H1 (cell line): ENCODE results near the gene VWA5A. TPM values are rescaled to one million over a fixed set of nuclear protein-coding genes. Genes with fewer than 3 reads are reported as not detected.

ENCODE experiments used
- CTCF ChIA-PET: fragments of 300-600 bp; sonication (Branson Sonifier 250); formaldehyde crosslinking; loops from one replicate; lab custom pipeline; 2021; ENCODE audit not compliant: partially characterized antibody; lab: Charles Lee
- POLR2A ChIA-PET: fragments of 300-600 bp; sonication (Branson Sonifier 250); formaldehyde crosslinking; loops from one replicate; lab custom pipeline; 2021; ENCODE audit warnings: inconsistent platforms; ENCODE audit not compliant: partially characterized antibody; lab: Charles Lee
- DNase-seq, 2 experiments: peaks; one replicate each; pipeline versions ENCODE4 v3.0.0 to v3.0.0-alpha.2; 2010 to 2022; ENCODE audit warnings: low spot score in 2 of 2, low read depth in 1 of 2, mixed read lengths in 1 of 2
- FAIRE-seq: peaks from 2 replicates; lab custom pipeline; 2011; peaks lifted over from hg19 to GRCh38; lab: Jason Lieb, UNC
- H2AFZ ChIP-seq: 2 replicates; pipeline ENCODE4 v1.8.1; 2012; ENCODE audit warnings: low read length, inconsistent platforms
- H2AK5ac ChIP-seq: 2 replicates; pipeline ENCODE4 v1.6.1; 2013; ENCODE audit warnings: low read depth, low read length
- H2BK120ac ChIP-seq: replicated peaks from 2 replicates; pipeline ENCODE3; 2013; ENCODE audit warnings: low read depth, low read length, inconsistent platforms
- H2BK12ac ChIP-seq: 2 replicates; pipeline ENCODE4 v1.6.1; 2013; ENCODE audit warnings: low read depth, low read length
- H2BK15ac ChIP-seq: 2 replicates; pipeline ENCODE4 v1.6.1; 2013; ENCODE audit warnings: low read length
- H2BK20ac ChIP-seq: 2 replicates; pipeline ENCODE4 v1.6.1; 2013; ENCODE audit warnings: low read length
- H2BK5ac ChIP-seq: 2 replicates; pipeline ENCODE4 v1.6.1; 2013; ENCODE audit warnings: low read depth, low read length
- H3K14ac ChIP-seq: 2 replicates; pipeline ENCODE4 v1.6.1; 2013; ENCODE audit warnings: inconsistent platforms; ENCODE audit not compliant: insufficient read length
- H3K18ac ChIP-seq: 2 replicates; pipeline ENCODE4 v1.6.1; 2013; ENCODE audit warnings: low read length; ENCODE audit errors: extremely low read depth
- H3K23ac ChIP-seq: 2 replicates; pipeline ENCODE4 v1.6.1; 2013; ENCODE audit warnings: inconsistent platforms; ENCODE audit not compliant: insufficient read length
- H3K23me2 ChIP-seq: 2 replicates; pipeline ENCODE4 v1.6.1; 2013; ENCODE audit warnings: low read depth, low read length
- H3K27ac ChIP-seq: 2 replicates; pipeline ENCODE4 v1.6.1; 2011; ENCODE audit warnings: low read depth, low read length, inconsistent platforms
- H3K27me3 ChIP-seq, 4 experiments: replicated peaks in 1 of 4; 1 replicate in 1 of 4; 2 replicates in 3 of 4; pipeline versions ENCODE4 v1.6.1 to v1.8.1; 2011 to 2013; ENCODE audit warnings: low read length in 3 of 4, mild to moderate bottlenecking in 3 of 4, inconsistent platforms in 2 of 4, mixed read lengths in 2 of 4, moderate library complexity in 1 of 4; ENCODE audit not compliant: control insufficient read depth in 3 of 4, insufficient read depth in 3 of 4; ENCODE audit errors: extremely low read depth in 1 of 4
- H3K36me3 ChIP-seq, 4 experiments: 2 replicates each; pipeline versions ENCODE4 v1.6.1 to v1.8.1; 2011 to 2013; ENCODE audit warnings: mild to moderate bottlenecking in 4 of 4, low read length in 3 of 4, moderate library complexity in 2 of 4, control low read depth in 1 of 4, inconsistent platforms in 1 of 4; ENCODE audit not compliant: insufficient read depth in 4 of 4, control insufficient read depth in 2 of 4
- H3K4ac ChIP-seq: replicated peaks from 2 replicates; pipeline ENCODE3; 2013; ENCODE audit warnings: low read length, low read depth, mixed read lengths, inconsistent platforms; ENCODE audit not compliant: insufficient read length
- H3K4me1 ChIP-seq, 4 experiments: replicated peaks in 1 of 4; 1 replicate in 1 of 4; 2 replicates in 3 of 4; pipeline versions ENCODE4 v1.6.1 to v1.8.1; 2011 to 2013; ENCODE audit warnings: low read length in 3 of 4, inconsistent platforms in 2 of 4, mixed read lengths in 1 of 4; ENCODE audit not compliant: insufficient read depth in 4 of 4, control insufficient read depth in 3 of 4
- H3K4me2 ChIP-seq, 2 experiments: 2 replicates each; pipeline versions ENCODE4 v1.6.1 to v1.8.1; 2011 to 2013; ENCODE audit warnings: low read depth in 2 of 2, low read length in 2 of 2, control low read depth in 1 of 2, inconsistent platforms in 1 of 2, mild to moderate bottlenecking in 1 of 2; ENCODE audit not compliant: insufficient read depth in 1 of 2
- H3K4me3 ChIP-seq, 4 experiments: fragments of 200-600, 300-600 bp in 1 of 4; sonication (generic), shearing (Covaris generic), sonication (Bioruptor Twin) in 1 of 4; 2 replicates each; pipeline versions ENCODE4 v1.5.1 to v1.8.1; 2011 to 2016; ENCODE audit warnings: low read length in 4 of 4, low read depth in 3 of 4, control low read depth in 2 of 4, inconsistent platforms in 2 of 4, mild to moderate bottlenecking in 2 of 4, mixed read lengths in 1 of 4, moderate library complexity in 1 of 4; ENCODE audit not compliant: insufficient read depth in 2 of 4; ENCODE audit errors: extremely low read depth in 1 of 4
- H3K56ac ChIP-seq: replicated peaks from 2 replicates; pipeline ENCODE3; 2013; ENCODE audit warnings: low read depth, mild to moderate bottlenecking, mixed read lengths, low read length, inconsistent platforms; ENCODE audit not compliant: insufficient read length
- H3K79me1 ChIP-seq: 2 replicates; pipeline ENCODE4 v1.6.1; 2013; ENCODE audit warnings: low read depth, low read length, control low read depth
- H3K79me2 ChIP-seq, 2 experiments: 2 replicates each; pipeline versions ENCODE4 v1.6.1 to v1.8.1; 2012 to 2013; ENCODE audit warnings: low read length in 2 of 2, mild to moderate bottlenecking in 2 of 2, inconsistent platforms in 1 of 2; ENCODE audit not compliant: insufficient read depth in 2 of 2, control insufficient read depth in 1 of 2
- H3K9ac ChIP-seq, 4 experiments: replicated peaks in 1 of 4; 1 replicate in 1 of 4; 2 replicates in 3 of 4; pipeline versions ENCODE4 v1.6.1 to v1.8.1; 2011 to 2013; ENCODE audit warnings: low read depth in 3 of 4, low read length in 3 of 4, control low read depth in 2 of 4, mild to moderate bottlenecking in 2 of 4, moderate library complexity in 2 of 4, inconsistent platforms in 1 of 4; ENCODE audit errors: extremely low read depth in 1 of 4
- H3K9me3 ChIP-seq, 2 experiments: 2 replicates each; pipeline versions ENCODE4 v1.6.1 to v1.8.1; 2012 to 2013; ENCODE audit warnings: mild to moderate bottlenecking in 2 of 2, moderate library complexity in 2 of 2, control low read depth in 1 of 2, inconsistent platforms in 1 of 2, low read depth in 1 of 2, low read length in 1 of 2, mixed read lengths in 1 of 2; ENCODE audit not compliant: insufficient read depth in 2 of 2
- H4K20me1 ChIP-seq, 2 experiments: replicated peaks in 1 of 2; 2 replicates each; pipeline versions ENCODE3 to v1.8.1; 2011 to 2013; ENCODE audit warnings: inconsistent platforms in 2 of 2, low read length in 2 of 2, mild to moderate bottlenecking in 1 of 2; ENCODE audit not compliant: insufficient read depth in 2 of 2, control insufficient read depth in 1 of 2
- H4K5ac ChIP-seq: 2 replicates; pipeline ENCODE4 v1.6.1; 2013; ENCODE audit warnings: low read length, low read depth, mixed read lengths, inconsistent platforms; ENCODE audit not compliant: insufficient read length
- H4K8ac ChIP-seq: 2 replicates; pipeline ENCODE4 v1.8.0; 2013; ENCODE audit warnings: mild to moderate bottlenecking, moderate library complexity, low read length, inconsistent platforms; ENCODE audit not compliant: insufficient read depth; ENCODE audit errors: extremely low read depth
- H4K91ac ChIP-seq: replicated peaks from 2 replicates; pipeline ENCODE3; 2013; ENCODE audit warnings: low read length, mixed read lengths, inconsistent platforms; ENCODE audit not compliant: insufficient read length
- BCL11A ChIP-seq, 2 experiments: IDR thresholded peaks; one replicate each; pipeline ENCODE4 v1.6.1; 2011; ENCODE audit warnings: low read depth in 2 of 2, low read length in 2 of 2, mild to moderate bottlenecking in 2 of 2
- CHD2 ChIP-seq: IDR thresholded peaks from 2 replicates; pipeline ENCODE4 v1.6.1; 2012; ENCODE audit warnings: low read length, improper control_type of control experiment
- CTBP2 ChIP-seq: IDR thresholded peaks from 2 replicates; pipeline ENCODE4 v1.7.0; 2011; ENCODE audit warnings: borderline replicate concordance, mild to moderate bottlenecking, moderate library complexity, mixed read lengths, low read length; ENCODE audit not compliant: insufficient read depth, insufficient read length
- GTF2F1 ChIP-seq: IDR thresholded peaks from 2 replicates; pipeline ENCODE4 v1.6.1; 2012; ENCODE audit warnings: low read depth, low read length, improper control_type of control experiment, borderline replicate concordance
- JUN ChIP-seq: IDR thresholded peaks from 2 replicates; pipeline ENCODE4 v1.6.1; 2011; ENCODE audit warnings: low read depth, mild to moderate bottlenecking, improper control_type of control experiment, low read length
- KDM1A ChIP-seq: fragments of 200-600, 300-600 bp; sonication (generic); IDR thresholded peaks from 2 replicates; pipeline ENCODE4 v1.7.1; 2016; ENCODE audit warnings: mild to moderate bottlenecking, low read length, borderline replicate concordance
- KDM5A ChIP-seq: fragments of 200-600 bp; IDR thresholded peaks from 2 replicates; pipeline ENCODE4 v1.7.1; 2012; ENCODE audit warnings: mild to moderate bottlenecking, low read length, inconsistent platforms, mixed read lengths
- NRF1 ChIP-seq: IDR thresholded peaks from 2 replicates; pipeline ENCODE4 v1.6.1; 2011; ENCODE audit warnings: mild to moderate bottlenecking, low read depth, low read length, improper control_type of control experiment
- SIN3A ChIP-seq, 2 experiments: IDR thresholded peaks in 1 of 2; conservative IDR thresholded peaks in 1 of 2; 2 replicates each; pipeline ENCODE4 v1.6.1; 2011 to 2012; ENCODE audit warnings: low read length in 2 of 2, improper control_type of control experiment in 1 of 2, low read depth in 1 of 2, mild to moderate bottlenecking in 1 of 2
- SIRT6 ChIP-seq: IDR thresholded peaks from one replicate; pipeline ENCODE4 v1.7.1; 2012; ENCODE audit warnings: low read length, inconsistent platforms
- SIX5 ChIP-seq: IDR thresholded peaks from 2 replicates; pipeline ENCODE4 v1.6.1; 2011; ENCODE audit warnings: mild to moderate bottlenecking, low read depth, low read length
- SP1 ChIP-seq: IDR thresholded peaks from 2 replicates; pipeline ENCODE4 v1.6.1; 2011; ENCODE audit warnings: low read depth, low read length
- SUZ12 ChIP-seq: fragments of 200-600 bp; sonication (generic); IDR thresholded peaks from 2 replicates; pipeline ENCODE4 v1.6.1; 2012; ENCODE audit warnings: mild to moderate bottlenecking, inconsistent platforms, low read length, moderate library complexity, mixed read lengths
- TAF1 ChIP-seq: IDR thresholded peaks from 2 replicates; pipeline ENCODE4 v1.6.1; 2011; ENCODE audit warnings: mild to moderate bottlenecking, low read depth, low read length
- WGBS, 2 experiments: shearing (Covaris generic) in 1 of 2; methylation state at CpG; one replicate each; pipeline versions ENCODE4 v1.1.6 to v1.1.7; 2013 to 2015; ENCODE audit warnings: low lambda C conversion rate in 2 of 2, mixed read lengths in 2 of 2, inconsistent platforms in 1 of 2, low coverage in 1 of 2, missing lambda C conversion rate in 1 of 2; ENCODE audit not compliant: insufficient replicate concordance in 2 of 2, insufficient coverage in 1 of 2, insufficient read length in 1 of 2; ENCODE audit errors: extremely low coverage in 1 of 2, missing lambda C conversion rate in 1 of 2; 5-methylcytosine and 5-hydroxymethylcytosine counted together
- polyA plus RNA-seq, 7 experiments: library from polyadenylated mRNA; depleted of rRNA in 3 of 7; stranded (reverse) in 5 of 7; unstranded in 2 of 7; fragments of >200 nt in 5 of 7; fragments of 200-250 nt in 2 of 7; gene quantifications; 1 replicate in 5 of 7; 2 replicates in 1 of 7; 4 replicates in 1 of 7; pipeline versions ENCODE4 v1.2.1 to v1.2.3, GENCODE V29; 2011 to 2013; ENCODE audit warnings: missing spikeins in 2 of 7, mixed read lengths in 2 of 7
- total RNA-seq: library from RNA; stranded (reverse); fragmentation: NEBNext Ultra II Directional; extraction: Animal tissue kit (Norgen Biotek cat#: 25700); gene quantifications from 2 replicates; pipeline ENCODE4 v1.2.1, GENCODE V29; 2021

VWA5A gene
- total and polyA plus RNA-seq, 2 of the 8 experiments (the other 6 are each of a cell fraction or from before 2014, with no cell fraction given): 12.5 to 20.4 TPM

DNA sequence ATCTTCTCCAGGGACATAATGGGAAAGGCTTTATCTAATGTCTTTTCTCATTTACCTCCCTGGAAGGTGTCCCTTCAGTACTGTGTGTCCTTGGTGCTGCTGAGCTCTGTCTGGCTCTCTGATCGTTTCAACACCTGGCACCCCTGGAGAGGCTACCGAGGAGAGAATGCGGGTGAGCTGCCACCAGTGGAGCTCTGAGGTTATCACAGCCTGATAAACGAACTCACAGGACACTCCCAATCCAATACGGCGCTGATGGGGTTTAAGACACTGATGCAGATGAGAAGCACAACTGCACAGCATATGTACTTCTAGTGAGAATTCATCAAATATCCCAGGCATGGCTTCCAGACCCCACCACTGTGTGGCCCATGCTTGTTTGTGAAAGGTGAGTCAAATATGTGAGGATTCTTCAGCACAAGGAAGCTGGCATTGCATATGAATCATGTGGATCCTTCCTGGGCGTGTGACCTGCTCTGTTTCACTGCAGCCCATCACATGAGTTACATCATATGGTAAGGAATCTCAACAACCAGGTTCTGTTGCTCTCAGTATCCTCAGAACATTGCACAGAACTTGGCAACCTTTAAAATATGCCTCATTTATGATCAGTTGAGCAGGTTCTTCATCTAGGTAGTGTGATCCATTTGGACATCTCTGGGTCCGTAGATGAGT, 34.8 kb upstream of the VWA5A start:
- no peak overlapping the region for H3K4me3 ChIP-seq
- H3K79me2 ChIP-seq: no peaks in the 10 kb centered on the region
- H3K79me1 ChIP-seq: no peaks in the 10 kb centered on the region
- no peak overlapping the region for H3K4ac ChIP-seq
- H3K9ac ChIP-seq: no peak overlapping the region
- no peaks in the 10 kb centered on the region for H4K20me1 ChIP-seq
- no peaks in the 10 kb centered on the region for H3K27me3 ChIP-seq
- POLR2A ChIA-PET: interaction anchor here (0.6 kb wide), 1 partner anchor 23 kb away, joined by 3 read pairs; no protein-coding TSS in a partner anchor
- no peak overlapping the region for H3K23ac ChIP-seq
- no peak overlapping the region for H2BK12ac ChIP-seq
- DNase-seq (no peak), FAIRE-seq (no peak)
- no peak overlapping the region for H4K91ac ChIP-seq
- H3K14ac ChIP-seq: no peak overlapping the region
- H2BK120ac ChIP-seq: no peak overlapping the region
- no peak overlapping the region for H3K27ac ChIP-seq
- no peak overlapping the region for H2BK5ac ChIP-seq
- 89% methylated on average over 8 of the region's 8 CpGs; no CpG with 5 or more reads in 1 of the 2 experiments for WGBS, 2 experiments
- no peaks in the 10 kb centered on the region for H3K9me3 ChIP-seq
- peaks cover 0 to 3% (median 0%) of the 10 kb centered on the region in 4 experiments; a peak in 1 of 7 replicates for H3K4me1 ChIP-seq
- no peak overlapping the region for H2BK20ac ChIP-seq
- no peaks in the 10 kb centered on the region for H3K36me3 ChIP-seq
- no peak overlapping the region for H4K5ac ChIP-seq
- H3K23me2 ChIP-seq: no peaks in the 10 kb centered on the region
- no peak overlapping the region for H4K8ac ChIP-seq
- TF ChIP-seq GTF2F1 (no peak), NRF1 (no peak), SIX5 (no peak), CHD2 (no peak), KDM1A (no peak), SUZ12 (no peak), CTBP2 (no peak), KDM5A (no peak), SIN3A (conservative IDR thresholded peaks at IDR 0.05 in 1 of 2, IDR thresholded peaks at IDR 0.05 in 1 of 2; ENCODE audit: low read depth in 1 of 2, low read length in 2 of 2) (no peak), TAF1 (no peak), JUN (no peak), SIRT6 (no peak), BCL11A (IDR thresholded peaks at IDR 0.05; ENCODE audit: low read depth in 2 of 2, low read length in 2 of 2) (no peak), SP1 (no peak)
- H2AFZ ChIP-seq: peak overlapping the region; percentile 63; the same call in 1 of the 2 replicates
- H2BK15ac ChIP-seq: no peak overlapping the region
- H3K18ac ChIP-seq: no peak overlapping the region
- H2AK5ac ChIP-seq: no peak overlapping the region
- H3K4me2 ChIP-seq: no peak overlapping the region
- CTCF ChIA-PET: interaction anchor here (1.2 to 4.2 kb wide), 2 partner anchors 11 to 114 kb away, joined by 4 to 43 read pairs; no protein-coding TSS in a partner anchor
- no peak overlapping the region for H3K56ac ChIP-seq
